SK-N-MC (cell line): Measurements from ENCODE around the gene NEU2.

ENCODE experiments used
- EZH2 ChIP-seq: fragments of 200-600 bp; sonication (generic); IDR thresholded peaks from one replicate; pipeline ENCODE4 v1.6.1; 2017; ENCODE audit warnings: antibody characterized with exemption
- POLR2AphosphoS5 ChIP-seq: IDR thresholded peaks from 2 replicates; pipeline ENCODE4 v1.6.1; 2012; ENCODE audit warnings: mild to moderate bottlenecking, low read depth, low read length, borderline replicate concordance

- no peak for TF ChIP-seq EZH2
- TF ChIP-seq POLR2AphosphoS5 = no peak
These were observed 4.6 kb downstream of the NEU2 start for GRCh38 chr2:233037078-233037477.
